RPMI7951 (cell line): ENCODE results near the gene SLC25A4. TPM values are rescaled to one million over a fixed set of nuclear protein-coding genes. Genes with fewer than 3 reads are reported as not detected.
"Not testable (repeated sequence)": the region's sequence is repeated elsewhere in the genome, so short reads cannot be mapped to it uniquely, and the experiment has no call there.

Source experiments
- DNase-seq: peaks from one replicate; pipeline ENCODE4 v3.0.0-alpha.2; 2012; ENCODE audit warnings: low read depth
- total RNA-seq: library from RNA; depleted of rRNA; stranded (reverse); fragments of >200 nt; shearing (Covaris generic); gene quantifications from 2 replicates; pipeline ENCODE4 v1.2.3, GENCODE V29; 2014; rRNA removed

SLC25A4 gene
- total RNA-seq = 9.0 and 13.3 TPM in 2 replicates

DNA sequence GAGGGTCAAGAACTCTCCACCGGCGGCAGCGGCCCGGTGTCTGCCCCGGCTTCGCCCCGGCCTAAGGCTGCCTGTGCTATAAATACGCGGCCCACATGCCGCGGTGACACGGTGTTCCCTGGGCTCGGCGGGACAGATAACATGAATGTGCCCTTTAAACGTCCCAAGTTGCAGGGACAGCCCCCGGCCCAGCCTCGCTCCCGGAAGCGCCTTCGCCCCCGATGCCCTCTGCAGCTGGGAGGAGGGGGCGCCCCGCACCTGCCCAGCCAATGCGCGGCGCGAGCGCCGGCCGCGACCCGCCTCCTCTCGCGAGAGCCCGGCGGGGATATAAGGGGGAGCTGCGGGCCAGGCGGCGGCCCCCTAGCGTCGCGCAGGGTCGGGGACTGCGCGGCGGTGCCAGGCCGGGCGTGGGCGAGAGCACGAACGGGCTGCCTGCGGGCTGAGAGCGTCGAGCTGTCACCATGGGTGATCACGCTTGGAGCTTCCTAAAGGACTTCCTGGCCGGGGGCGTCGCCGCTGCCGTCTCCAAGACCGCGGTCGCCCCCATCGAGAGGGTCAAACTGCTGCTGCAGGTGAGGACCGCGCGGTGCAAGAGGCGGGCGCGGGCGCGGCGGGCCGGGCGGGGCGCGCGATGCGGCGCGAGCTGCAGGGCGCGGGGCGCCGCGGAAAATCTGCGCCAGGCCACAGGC is at the start of gene SLC25A4:
Gene SLC25A4 (plus strand): TSS at position 355 of the 689 bp plus-strand sequence. CDS start 107 bp downstream, at position 462.
- DNase-seq = peak; percentile 67

DNA sequence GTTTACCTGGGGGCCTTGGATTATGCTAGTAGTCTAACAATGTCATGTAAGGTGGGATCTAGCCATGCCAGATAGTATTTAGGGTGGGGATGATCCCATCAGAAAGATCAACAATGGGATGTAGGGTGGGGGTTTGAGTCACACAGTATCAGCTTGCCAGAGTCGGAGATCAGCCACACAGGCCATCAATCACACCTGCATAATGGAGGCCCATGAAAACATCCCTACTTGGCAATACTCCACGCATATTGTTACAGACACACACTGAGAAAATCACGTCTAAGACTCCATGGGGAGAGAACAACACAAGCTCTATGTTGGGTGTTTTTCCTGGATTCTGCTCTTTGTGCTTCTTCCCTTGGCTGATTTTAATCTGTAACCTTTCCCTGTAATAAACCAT is 49.5 kb upstream of the SLC25A4 start:
- no peak for DNase-seq

GRCh38 chr4:185096032-185096653 is 46.9 kb upstream of the SLC25A4 start:
- peak; percentile 31 for DNase-seq

GRCh38 chr4:185098474-185098873 is 44.6 kb upstream of the SLC25A4 start:
- DNase-seq = no peak

- no peak for DNase-seq
Measured at GRCh38 chr4:185099024-185099682, 43.9 kb upstream of the SLC25A4 start.

DNA sequence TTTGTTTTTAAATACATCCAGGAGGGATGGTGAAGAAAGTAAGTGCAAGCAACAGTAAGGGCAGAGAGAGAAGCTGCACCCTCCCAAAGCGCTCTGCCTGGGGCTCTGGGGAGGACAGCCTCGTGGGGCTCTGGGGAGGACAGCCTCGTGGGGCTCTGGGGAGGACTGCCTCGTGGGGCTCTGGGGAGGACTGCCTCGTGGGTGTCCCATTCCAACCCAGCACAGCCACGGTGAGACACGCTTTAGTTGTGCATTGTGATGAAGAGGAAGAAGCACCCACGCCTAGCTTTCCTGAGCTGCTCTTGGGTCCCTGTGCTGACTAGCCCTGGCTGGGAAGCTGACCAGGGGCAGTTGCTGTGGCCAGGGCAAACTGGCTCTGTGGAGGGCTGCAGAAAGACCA is 43.1 kb upstream of the SLC25A4 start:
- no peak for DNase-seq

GRCh38 chr4:185100423-185100822 is 42.6 kb upstream of the SLC25A4 start:
- no peak for DNase-seq

DNA sequence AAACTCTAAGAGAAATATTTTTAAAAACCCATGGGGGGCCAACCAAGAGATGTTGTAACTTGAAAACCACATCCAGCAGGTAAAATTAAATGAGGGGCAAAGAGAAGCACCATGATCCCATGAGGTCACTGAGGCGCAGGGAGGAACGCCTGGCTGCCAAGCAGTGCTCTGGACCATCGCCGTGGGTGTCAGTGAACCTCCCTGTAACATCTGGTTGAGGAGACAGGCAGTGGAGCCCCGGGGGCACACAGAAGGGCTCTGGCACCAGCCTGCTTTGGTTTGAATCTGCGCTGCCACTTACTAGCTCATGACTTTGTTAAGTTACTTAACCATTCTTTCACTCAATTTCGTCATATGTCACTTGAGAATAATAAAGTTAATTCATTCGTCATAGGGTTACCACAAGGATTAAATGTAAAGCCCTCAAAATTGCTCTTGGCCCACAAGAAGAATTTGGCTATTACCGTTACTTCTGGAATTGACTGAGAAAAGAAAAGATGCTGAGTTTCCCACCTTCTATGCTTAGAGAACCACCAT is 41.6 kb upstream of the SLC25A4 start:
- peak; percentile 47 for DNase-seq

- DNase-seq = no peak
Measured at GRCh38 chr4:185104733-185105132, 38.3 kb upstream of the SLC25A4 start.

DNA sequence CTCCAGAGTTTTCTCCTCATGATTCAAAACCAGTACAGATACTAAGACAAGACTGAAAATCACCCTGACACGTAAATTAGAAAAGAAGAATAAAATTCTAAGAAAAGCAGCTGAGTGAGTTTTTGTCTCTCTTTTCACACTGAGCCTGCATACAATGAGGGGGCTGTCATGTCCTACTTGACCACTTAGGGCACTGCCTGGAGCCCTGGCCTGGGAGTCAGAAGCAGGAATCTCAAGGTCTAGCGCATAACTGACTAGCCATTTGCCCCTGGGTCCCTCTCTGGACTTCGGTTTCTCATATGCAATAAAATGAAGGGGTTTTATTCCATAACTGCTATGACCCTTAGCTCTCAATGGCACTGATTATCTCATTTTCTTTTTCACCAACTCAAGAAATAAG is 36.7 kb upstream of the SLC25A4 start:
- no peak for DNase-seq

GRCh38 chr4:185107574-185107973 is 35.5 kb upstream of the SLC25A4 start:
- DNase-seq = not testable (repeated sequence)

GRCh38 chr4:185108185-185108584 is 34.9 kb upstream of the SLC25A4 start:
- no peak for DNase-seq

GRCh38 chr4:185108669-185109068 is 34.4 kb upstream of the SLC25A4 start:
- DNase-seq = no peak

DNA sequence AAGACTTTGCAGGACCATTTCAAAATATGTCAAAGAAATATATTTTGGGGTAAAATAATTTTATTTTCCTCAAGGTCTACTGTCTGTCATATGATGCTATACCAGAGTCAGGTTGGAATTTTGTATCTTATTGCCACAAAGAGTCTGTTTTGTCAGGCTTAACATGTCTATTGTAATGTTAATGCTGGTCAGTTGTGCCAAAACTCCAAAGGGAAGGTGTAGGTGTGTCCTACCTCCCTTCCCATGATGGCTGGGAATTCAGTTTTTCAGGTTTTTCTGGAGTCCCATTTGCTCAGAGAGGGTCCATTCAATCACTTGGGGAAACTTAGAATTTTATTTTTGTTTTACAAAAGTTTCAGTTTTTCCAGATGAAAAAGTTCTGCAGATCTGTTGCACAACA is 33.3 kb upstream of the SLC25A4 start:
- no peak for DNase-seq

GRCh38 chr4:185110375-185110823 is 32.7 kb upstream of the SLC25A4 start:
- no peak for DNase-seq

DNA sequence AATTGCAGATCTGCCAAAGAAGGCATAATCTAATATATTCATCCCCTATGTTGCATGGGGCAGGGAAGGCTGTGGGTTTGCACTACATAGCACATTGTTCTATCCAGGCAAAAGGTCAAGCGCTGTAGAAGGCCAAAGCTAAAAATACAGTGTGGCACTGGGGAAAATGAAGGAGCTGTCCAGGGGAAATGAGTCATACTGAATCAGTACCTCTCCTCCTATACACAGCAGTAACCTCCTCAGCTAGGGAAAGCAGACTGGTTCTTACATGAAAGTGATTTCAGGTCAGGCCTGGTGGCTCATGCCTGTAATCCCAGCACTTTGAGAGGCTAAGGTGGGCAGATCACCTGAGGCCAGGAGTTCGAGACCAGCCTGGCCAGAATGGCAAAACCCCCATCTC is 31.0 kb upstream of the SLC25A4 start:
- peak; percentile 96 for DNase-seq

- DNase-seq = peak; percentile 66
Measured at GRCh38 chr4:185113340-185113739, 29.7 kb upstream of the SLC25A4 start.

DNA sequence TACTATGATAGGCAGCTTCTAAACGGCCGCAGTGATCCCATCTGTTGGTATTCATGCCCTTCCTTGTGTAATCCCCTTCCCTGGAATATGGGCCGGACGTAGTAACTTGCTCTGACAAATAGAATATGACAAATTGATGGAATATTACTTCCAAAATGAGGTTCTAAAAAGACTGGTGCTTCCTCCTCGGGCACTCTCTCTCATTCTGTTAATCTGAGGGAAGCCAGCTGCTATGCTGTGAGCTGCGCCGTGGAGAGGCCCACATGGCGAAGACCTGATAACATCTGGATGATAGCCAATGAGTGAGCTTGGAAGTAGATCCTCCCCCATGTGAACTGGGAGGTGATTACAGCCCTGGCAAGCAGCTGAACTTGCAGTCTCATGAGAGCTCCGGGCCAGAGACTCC is 27.2 kb upstream of the SLC25A4 start:
- DNase-seq = peak; percentile 96

- no peak for DNase-seq
Measured at GRCh38 chr4:185117300-185117934, 25.6 kb upstream of the SLC25A4 start.

DNA sequence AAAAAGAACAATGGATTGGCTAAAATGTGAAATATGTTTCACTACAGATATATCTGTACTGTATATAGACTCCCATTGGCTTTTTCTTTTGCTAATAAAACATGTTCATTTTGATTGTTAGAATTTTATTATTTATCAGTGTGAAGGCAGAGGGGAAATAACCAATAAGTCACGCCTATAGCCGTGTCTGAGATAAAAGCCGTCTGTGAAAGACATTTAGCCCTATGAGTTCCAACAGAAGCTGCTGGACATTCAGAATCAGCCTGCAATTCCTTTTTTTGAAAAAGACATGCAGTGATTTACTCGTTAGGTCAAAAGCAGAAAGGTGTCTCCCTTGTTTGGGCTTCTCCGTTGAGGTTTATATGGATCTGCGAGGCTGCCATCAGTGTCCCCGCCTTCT is 24.2 kb upstream of the SLC25A4 start:
- no peak for DNase-seq

DNA sequence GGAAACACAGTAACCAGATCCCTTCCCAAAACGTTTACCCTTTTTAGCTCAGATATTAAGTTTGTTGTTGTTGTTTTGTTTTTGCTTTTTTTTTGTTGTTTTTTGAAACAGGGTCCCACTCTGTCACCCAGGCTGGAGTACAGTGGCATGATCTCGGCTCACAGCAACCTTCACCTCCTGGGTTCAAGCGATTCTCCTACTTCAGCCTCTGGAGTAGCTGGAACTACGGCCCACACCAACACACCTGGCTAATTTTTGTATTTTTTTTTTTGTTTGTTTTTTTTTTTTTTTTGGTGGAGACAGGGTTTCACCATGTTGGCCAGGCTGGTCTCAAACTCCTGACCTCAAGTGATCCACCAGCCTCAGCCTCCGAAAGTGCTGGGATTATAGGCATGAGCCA is 23.6 kb upstream of the SLC25A4 start:
- not testable (repeated sequence) for DNase-seq
